Stimulated activated CD8-positive, alpha-beta memory T cell treated with anti-CD3 and anti-CD28 coated beads, Interleukin-12 subunit alpha, Interleukin-12 subunit beta, amount 100 ng/mL, for 4 hours (primary cell): Measurements from ENCODE around the gene DNAJC15.
"Not testable (repeated sequence)": the region's sequence is repeated elsewhere in the genome, so short reads cannot be mapped to it uniquely, and the experiment has no call there.

Source experiments
- DNase-seq: peaks from one replicate; pipeline ENCODE4 v3.0.0-alpha.2; 2020; ENCODE audit warnings: low read depth

Gene DNAJC15

GRCh38 chr13:43023289-43023963, at the start of gene DNAJC15:
Gene DNAJC15, plus strand, starts transcription at chr13:43023586. Its CDS starts 41 bp downstream, at chr13:43023627.
- DNase-seq, result peak; percentile 65

DNA sequence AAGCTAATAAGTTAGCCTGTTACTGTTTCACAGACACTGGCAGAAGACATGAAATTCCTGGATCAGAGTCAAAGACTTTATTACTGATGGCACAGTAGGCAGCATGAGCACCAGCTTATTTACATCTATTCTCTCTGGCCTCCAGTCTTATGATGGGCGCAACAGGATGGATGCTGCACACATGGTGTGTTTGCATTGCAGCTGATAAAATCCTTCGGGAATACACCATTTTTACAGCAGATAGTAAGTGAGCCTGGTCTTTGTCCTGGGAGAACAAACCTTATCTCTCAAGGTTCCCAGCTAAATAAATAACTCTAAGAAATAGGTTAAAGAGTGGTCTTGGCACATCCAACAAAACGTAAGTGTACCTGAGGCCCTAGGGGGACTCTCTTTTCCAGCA, 47.3 kb upstream of the DNAJC15 start:
- DNase-seq, result no peak

- DNase-seq, result no peak
These were observed 46.1 kb upstream of the DNAJC15 start for GRCh38 chr13:42977219-42977659.

DNA sequence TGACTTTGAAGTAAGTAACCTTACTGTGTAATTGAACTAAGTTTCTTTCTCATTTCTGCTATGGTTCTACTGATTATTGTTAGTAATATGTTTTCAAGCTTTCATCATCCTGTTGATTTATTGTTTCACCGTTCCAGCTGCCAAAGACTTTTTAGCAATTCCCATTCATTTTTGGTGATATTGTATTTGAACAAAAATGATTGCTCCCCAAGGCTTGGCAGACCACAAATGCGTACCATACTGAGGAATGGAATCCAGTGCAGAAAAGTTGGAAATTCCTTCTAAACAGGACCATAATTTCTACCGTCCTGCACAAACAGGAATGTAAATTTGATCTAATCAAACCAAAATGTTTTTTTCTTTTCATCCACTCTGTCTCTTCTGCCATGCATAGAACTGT, 42.1 kb upstream of the DNAJC15 start:
- no peak for DNase-seq

- no peak for DNase-seq
These were observed 41.5 kb upstream of the DNAJC15 start for GRCh38 chr13:42981853-42982252.

- no peak for DNase-seq
These were observed 39.4 kb upstream of the DNAJC15 start for GRCh38 chr13:42984026-42984425.

DNA sequence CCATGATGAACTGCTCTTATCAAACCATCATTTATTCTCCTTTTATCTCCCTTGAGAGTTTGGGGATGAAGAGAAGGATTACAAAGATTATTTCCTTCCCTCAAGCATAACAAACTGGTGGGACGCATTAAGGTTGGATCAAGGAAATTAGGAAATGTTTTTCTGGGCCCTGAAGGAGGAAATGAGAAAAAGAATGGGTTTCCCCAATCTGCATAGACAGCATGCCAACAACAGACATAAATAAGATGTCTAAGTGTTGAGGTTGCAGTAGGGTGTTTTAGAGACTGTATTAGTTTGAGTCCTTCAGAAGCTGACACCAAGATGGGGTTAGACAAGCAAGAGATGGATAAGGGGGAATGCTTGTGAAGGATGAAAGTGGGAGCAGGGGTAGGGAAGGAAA, 38.7 kb upstream of the DNAJC15 start:
- no peak for DNase-seq

- no peak for DNase-seq
These were observed 37.8 kb upstream of the DNAJC15 start for GRCh38 chr13:42985312-42986175.

- no peak for DNase-seq
These were observed 37.2 kb upstream of the DNAJC15 start for GRCh38 chr13:42986176-42986574.

DNA sequence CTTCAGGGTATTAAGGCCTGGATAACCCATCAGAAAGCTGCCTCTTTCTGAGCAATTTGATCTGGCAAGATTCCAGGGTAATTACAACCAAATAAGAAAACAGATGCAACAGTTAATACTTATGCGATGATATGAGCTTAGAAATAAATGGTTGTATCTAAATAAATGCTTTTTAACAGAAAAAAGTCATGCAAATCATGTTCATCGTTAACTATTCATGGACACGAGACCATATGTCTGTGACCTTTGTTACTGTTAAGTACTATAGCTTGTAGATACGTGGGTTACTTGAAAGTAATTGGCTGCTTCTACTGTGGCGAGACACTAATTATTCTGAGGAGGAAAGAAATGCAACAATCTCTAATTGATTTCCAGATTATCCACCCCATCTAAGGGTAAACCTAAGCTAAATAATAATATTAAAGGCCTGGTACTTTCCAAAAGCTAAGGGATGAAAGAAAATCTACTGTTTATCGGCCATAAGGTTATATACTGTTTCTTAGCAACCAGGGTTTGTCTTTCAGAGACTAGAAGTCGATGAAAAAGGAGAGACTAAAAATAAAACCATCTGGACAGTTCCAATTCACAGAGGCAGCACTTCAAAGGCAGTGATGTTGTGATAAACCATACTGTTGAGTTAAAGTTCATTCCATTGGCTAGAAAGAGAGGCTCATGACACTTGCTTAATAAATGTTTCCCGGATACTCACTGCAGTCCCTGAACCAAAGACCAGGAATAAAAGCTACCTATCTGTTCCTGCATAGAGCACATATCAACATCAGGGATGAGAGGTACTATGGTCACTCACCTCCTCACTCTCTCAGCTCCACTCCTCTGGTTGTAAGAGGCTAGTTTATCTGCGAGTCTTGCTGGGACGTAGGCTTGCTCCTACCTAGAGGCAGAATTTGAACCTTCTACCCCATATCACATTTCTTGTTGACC, 32.8 kb upstream of the DNAJC15 start:
- no peak for DNase-seq

DNA sequence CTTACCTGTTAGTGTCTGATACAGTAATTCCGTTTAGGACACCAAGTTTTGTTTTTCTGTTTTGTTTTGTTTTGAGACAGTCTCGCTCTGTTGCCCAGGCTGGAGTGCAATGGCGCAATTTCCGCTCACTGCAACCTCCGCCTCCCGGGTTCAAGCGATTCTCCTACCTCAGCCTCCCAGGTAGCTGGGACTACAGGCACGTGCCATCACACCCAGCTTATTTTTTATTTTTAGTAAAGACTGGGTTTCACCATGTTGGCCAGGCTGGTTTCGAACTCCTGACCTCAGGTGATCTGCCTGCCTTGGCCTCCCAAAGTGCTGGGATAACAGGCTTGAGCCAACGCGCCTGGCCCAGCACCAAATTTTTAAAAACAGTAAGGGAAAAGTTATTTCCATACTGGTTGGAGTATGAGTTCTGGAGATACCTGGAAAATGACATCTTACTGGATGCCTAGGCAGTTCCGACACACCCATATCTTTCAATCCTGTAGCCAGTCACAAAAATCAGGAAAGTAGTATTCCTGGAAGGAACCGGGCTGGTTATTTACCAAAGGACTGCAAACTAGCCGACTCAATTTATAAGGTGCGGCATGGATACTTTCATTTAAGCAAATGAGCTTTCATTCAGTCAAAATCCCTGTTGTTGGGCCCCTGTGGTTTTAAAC, 32.0 kb upstream of the DNAJC15 start:
- not testable (repeated sequence) for DNase-seq

- DNase-seq, result peak; percentile 66
These were observed 31.3 kb upstream of the DNAJC15 start, which contains the start of gene EPSTI1 for GRCh38 chr13:42991898-42992763. Gene EPSTI1, minus strand, starts transcription at chr13:42992241. Its CDS starts 76 bp downstream, at chr13:42992165.

DNA sequence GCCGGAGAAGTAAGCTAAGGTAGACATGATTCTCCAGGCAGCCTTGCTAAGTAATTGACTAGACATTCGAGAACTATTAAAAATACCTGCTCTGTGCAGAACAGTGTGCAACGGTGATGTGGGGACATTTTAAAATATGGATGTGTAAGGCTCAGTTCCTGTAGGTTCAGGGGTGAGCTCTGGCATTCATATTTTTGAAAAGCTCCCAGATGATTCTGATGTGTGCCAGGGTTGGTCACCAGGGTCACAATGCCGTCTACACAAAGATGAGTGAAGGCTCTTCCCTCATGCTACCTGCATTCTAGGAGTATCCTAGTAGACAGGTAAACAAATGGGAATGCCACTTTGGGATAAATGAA, 30.6 kb upstream of the DNAJC15 start:
- DNase-seq, result no peak

GRCh38 chr13:42994878-42995277, 28.5 kb upstream of the DNAJC15 start:
- no peak for DNase-seq

- DNase-seq, result no peak
These were observed 26.8 kb upstream of the DNAJC15 start for GRCh38 chr13:42996584-42996983.

DNA sequence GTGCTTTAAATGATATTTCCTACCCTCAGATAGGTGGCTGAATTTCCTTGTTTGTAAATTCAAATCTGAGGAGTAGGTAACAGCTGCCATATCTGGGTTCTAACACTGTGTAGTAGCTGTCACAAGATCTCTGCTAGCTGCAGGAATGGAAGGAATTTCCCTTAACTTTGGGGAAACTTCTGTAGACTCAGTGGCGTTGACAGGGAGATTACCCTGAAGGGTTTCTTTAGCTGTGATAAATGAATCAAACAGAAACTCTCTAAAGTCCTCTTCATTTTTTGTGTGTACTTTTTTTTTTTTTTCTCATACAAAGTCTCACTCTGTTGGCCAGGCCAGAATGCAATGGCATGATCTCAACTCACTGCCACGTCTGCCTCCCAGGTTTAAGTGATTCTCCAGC, 26.0 kb upstream of the DNAJC15 start:
- DNase-seq, result no peak

DNA sequence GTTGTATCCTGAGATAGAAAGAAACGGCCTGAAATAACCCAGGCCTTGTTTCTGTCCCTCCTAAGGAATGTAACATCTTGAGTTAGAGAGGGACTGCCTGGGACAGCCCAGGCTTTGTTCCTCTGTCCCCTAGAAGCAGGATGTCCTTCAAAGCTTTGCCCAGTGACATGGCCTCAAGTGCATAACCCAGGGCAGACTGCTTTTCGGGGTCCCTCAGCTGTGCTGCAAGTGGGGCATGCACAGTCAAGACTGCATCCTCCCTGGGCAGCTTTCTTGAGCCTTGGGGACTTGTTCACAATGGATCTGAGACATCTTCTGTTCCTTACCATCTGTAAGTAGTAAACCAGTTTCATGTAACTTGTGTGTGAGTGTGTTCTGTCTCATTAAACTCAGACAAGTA, 23.9 kb upstream of the DNAJC15 start:
- no peak for DNase-seq

DNA sequence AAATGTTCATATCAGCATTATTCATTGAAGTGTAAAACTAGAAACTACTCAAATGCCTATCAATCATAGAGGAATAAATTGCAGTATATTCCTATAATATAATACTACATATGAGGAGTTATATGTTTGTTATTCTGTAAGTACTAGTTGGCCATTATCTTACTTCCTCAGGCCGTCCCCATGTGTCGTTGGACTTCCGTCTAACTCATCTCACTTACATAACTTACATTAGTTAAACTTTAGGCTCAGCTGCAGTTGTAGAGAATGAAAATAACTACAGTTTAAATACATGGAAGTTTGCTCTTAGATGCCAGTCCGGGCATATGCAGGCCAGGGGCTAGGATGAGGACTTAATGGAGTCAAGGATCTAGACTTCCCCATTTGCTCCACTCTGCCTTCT, 22.7 kb upstream of the DNAJC15 start:
- no peak for DNase-seq

DNA sequence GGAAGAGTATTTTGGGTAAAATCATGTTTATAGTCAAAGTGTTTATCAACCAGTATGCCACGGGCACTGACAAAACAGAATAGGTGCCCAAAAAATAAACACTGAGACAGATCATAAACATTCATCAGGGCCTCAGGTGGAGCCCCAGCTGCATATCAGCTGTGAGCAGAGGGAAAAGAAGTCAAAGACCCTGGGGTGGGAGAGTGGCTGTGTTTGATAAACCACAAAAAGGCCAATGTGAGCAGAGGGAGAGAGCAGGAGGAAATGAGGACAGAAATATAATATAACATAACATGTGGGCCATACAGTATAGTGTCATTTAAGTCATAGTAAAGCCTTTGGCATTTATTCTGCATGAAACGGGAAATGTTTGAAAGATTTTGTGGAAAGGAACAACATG, 21.4 kb upstream of the DNAJC15 start:
- DNase-seq, result no peak

DNA sequence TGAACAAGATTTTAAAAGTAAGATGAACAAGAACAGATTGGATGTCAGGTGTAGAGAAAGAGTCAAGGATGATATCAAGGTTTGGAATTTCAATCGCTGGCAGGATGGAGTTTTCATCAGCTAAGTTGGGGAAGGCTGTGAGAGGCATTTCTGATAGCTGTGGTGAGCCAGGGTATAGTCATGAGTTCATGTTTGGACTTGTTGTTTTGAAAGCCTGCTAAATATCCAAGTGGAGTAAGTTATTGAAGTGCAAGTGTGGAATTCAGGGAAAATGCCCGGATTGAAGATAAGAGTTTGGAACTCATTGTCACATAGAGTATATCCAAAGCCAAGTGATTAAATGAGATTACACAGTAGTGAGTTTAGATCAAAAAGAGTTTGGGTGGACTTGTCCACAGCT, 20.4 kb upstream of the DNAJC15 start:
- DNase-seq, result no peak

DNA sequence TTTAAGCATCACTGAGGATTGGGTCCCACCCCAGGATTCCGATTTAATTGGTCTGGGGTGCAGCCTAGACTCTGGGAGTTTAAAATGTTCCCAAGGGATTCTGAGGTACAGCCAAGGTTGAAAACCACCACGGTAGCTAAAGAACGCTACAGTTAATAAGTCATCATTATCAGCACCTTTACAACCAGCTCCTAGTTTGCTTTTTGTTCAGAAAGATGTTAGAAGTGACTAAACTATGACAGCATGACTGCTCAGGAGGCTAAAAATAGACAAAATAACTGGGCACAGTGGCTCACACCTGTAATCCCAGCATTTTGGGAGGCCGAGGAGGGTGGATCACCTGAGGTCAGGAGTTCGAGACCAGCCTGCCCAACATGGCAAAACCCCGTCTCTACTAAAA, 19.7 kb upstream of the DNAJC15 start:
- no peak for DNase-seq
